ENCODE measurements around the gene MT2A.

DNA sequence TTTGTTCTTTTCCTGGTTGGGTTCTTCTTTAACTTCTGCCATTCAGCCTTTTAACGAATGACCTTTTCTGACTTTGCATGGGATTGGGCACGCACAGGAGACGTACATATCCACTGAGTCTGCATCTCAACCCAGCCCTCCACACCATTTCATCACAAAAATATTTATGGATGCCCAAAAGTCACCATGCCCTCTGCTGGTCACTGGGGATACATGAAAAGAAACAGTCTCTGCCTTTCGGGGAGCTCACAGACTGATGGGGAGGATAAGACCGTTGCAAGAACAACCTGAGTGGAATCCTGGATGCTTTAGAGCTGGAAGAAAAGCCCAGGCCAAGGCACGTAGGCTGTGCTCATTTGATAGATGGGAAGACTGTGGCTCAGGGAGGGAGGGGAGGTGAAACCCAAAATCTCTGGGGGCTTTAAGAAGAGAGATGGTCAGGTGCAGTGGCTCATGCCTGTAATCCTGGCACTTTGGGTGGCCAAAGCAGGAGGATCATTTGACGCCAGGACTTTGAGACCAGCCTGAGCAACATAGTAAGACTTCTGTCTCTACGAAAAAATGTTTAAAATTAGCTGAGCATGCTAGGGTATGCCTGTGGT is 7.9 kb upstream of the MT2A start:
- TF ChIP-seq CTCF (IDR thresholded peaks at IDR 0.05) (peak in 2 of 3 experiments; percentile 64 to 66), POLR2A (IDR thresholded peaks at IDR 0.05) (no peak)
